GM12872 (cell line): ENCODE results near the gene SLC23A2.
A peak's percentile ranks its signal among the peaks of the same experiment; 100 is the strongest.

Source experiments
- CTCF ChIP-seq: IDR thresholded peaks from 3 replicates; pipeline ENCODE4 v1.5.1; 2011; ENCODE audit warnings: low read depth, mild to moderate bottlenecking, low read length, moderate library complexity; ENCODE audit not compliant: insufficient read depth

Gene SLC23A2

GRCh38 chr20:4905195-4905594 lies 96.1 kb downstream of the SLC23A2 start:
- TF ChIP-seq CTCF: no peak

GRCh38 chr20:4904127-4904860 lies 97.0 kb downstream of the SLC23A2 start:
- TF ChIP-seq CTCF: no peak

- no peak for TF ChIP-seq CTCF
These were observed 98.5 kb downstream of the SLC23A2 start for GRCh38 chr20:4902788-4903187.

GRCh38 chr20:4901031-4901818 lies 100.1 kb downstream of the SLC23A2 start:
- no peak for TF ChIP-seq CTCF

GRCh38 chr20:4898282-4899244 lies 102.7 kb downstream of the SLC23A2 start:
- no peak for TF ChIP-seq CTCF

GRCh38 chr20:4897600-4897999 lies 103.7 kb downstream of the SLC23A2 start:
- no peak for TF ChIP-seq CTCF

GRCh38 chr20:4896971-4897497 lies 104.3 kb downstream of the SLC23A2 start:
- TF ChIP-seq CTCF: peak; percentile 36; the same call in 2 of the 3 replicates
